Fibroblast of villous mesenchyme (primary cell): ENCODE data around the gene CPSF4L. TPM values are rescaled to one million over a fixed set of nuclear protein-coding genes. Genes with fewer than 3 reads are reported as not detected.
A peak's percentile ranks its signal among the peaks of the same experiment; 100 is the strongest.

Source experiments
- DNase-seq: peaks from one replicate; pipeline ENCODE4 v3.0.0-alpha.2; 2010; ENCODE audit warnings: low read depth
- H3K4me3 ChIP-seq: 2 replicates; pipeline ENCODE4 v1.5.1; 2011; ENCODE audit warnings: low read depth, mild to moderate bottlenecking, low read length
- total RNA-seq: library from RNA; depleted of rRNA; stranded (reverse); fragments of >200 nt; gene quantifications from 2 replicates; pipeline ENCODE4 v1.2.3, GENCODE V29; 2012
- TF ChIP-seq, protein P1 (sequence below): IDR thresholded peaks from 2 replicates; pipeline ENCODE4 v1.5.1; 2012; ENCODE audit warnings: low read depth, mild to moderate bottlenecking, low read length; ENCODE audit not compliant: insufficient read depth

CPSF4L gene
- total RNA-seq, 1 donor: not detected

- H3K4me3 ChIP-seq: no peak overlapping the region
- no peak for DNase-seq
- TF ChIP-seq, protein P1, sequence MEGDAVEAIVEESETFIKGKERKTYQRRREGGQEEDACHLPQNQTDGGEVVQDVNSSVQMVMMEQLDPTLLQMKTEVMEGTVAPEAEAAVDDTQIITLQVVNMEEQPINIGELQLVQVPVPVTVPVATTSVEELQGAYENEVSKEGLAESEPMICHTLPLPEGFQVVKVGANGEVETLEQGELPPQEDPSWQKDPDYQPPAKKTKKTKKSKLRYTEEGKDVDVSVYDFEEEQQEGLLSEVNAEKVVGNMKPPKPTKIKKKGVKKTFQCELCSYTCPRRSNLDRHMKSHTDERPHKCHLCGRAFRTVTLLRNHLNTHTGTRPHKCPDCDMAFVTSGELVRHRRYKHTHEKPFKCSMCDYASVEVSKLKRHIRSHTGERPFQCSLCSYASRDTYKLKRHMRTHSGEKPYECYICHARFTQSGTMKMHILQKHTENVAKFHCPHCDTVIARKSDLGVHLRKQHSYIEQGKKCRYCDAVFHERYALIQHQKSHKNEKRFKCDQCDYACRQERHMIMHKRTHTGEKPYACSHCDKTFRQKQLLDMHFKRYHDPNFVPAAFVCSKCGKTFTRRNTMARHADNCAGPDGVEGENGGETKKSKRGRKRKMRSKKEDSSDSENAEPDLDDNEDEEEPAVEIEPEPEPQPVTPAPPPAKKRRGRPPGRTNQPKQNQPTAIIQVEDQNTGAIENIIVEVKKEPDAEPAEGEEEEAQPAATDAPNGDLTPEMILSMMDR: no peak
Measured at GRCh38 chr17:73284354-73284753, 22.7 kb upstream of the CPSF4L start.

DNA sequence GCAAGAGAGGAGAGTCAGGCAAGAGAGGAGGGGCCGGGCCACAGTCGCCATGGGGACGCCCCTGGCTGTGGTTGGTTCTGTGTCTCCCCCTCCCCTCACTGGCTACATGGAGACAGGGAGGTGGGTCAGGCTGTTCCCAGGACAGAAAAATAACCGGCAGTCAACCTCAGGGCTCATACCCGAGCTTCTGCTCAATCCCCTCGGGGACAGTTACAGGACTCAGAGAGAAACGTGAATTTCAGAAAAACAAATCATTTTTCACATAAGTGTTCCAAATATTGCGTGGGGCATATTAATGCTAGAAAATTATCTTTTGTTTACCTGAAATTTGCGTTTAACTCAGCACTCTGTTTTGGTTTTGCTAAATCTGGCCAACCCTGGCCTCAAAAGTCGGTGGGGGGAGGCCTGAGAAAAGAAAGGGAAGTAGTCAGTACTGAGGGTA is 22.2 kb upstream of the CPSF4L start:
- no peak overlapping the region for H3K4me3 ChIP-seq
- no peak for DNase-seq
- TF ChIP-seq, protein P1: no peak

GRCh38 chr17:73283250-73283649 is 21.6 kb upstream of the CPSF4L start:
- H3K4me3 ChIP-seq: no peak overlapping the region
- DNase-seq: no peak
- TF ChIP-seq, protein P1: no peak

GRCh38 chr17:73282629-73283028 is 20.9 kb upstream of the CPSF4L start:
- DNase-seq: no peak
- H3K4me3 ChIP-seq: no peak overlapping the region
- TF ChIP-seq, protein P1: no peak

GRCh38 chr17:73281928-73282327 is 20.2 kb upstream of the CPSF4L start:
- peak; percentile 34 for DNase-seq
- TF ChIP-seq, protein P1: no peak
- no peak overlapping the region for H3K4me3 ChIP-seq

DNA sequence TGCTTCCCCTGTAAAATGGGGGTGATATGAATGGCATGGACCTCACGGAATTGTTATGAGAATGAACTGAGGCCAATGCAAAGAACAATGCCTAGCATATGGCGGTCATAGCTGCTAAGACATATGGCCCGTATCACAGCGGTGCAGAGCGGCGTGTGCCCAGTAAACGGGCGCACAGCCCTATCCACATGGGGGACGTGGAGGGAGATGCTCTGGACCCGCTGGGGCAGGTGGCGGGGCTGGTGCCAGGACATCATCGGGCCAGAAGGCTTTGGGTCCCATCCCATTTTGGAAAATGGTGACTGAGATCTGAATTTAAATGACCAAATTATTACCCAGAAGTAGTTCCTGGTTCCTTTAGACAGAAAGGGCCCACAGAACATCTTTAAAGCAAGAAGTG is 18.5 kb upstream of the CPSF4L start:
- TF ChIP-seq, protein P1: no peak
- DNase-seq: no peak
- H3K4me3 ChIP-seq: no peak overlapping the region

- TF ChIP-seq, protein P1: no peak
- no peak overlapping the region for H3K4me3 ChIP-seq
- no peak for DNase-seq
Measured at GRCh38 chr17:73279704-73280103, 18.0 kb upstream of the CPSF4L start.
